D341Med (cell line): ENCODE measurements around the gene ASPG.

Experiments used
- DNase-seq: peaks from one replicate; pipeline ENCODE4 v3.0.0; 2012; ENCODE audit warnings: low spot score

ASPG gene

GRCh38 chr14:104075530-104076151 lies 9.9 kb upstream of the ASPG start:
- peak; percentile 50 for DNase-seq

GRCh38 chr14:104076743-104077142 lies 8.8 kb upstream of the ASPG start:
- DNase-seq, result no peak

GRCh38 chr14:104078031-104078455 lies 7.5 kb upstream of the ASPG start:
- peak; percentile 92 for DNase-seq

DNA sequence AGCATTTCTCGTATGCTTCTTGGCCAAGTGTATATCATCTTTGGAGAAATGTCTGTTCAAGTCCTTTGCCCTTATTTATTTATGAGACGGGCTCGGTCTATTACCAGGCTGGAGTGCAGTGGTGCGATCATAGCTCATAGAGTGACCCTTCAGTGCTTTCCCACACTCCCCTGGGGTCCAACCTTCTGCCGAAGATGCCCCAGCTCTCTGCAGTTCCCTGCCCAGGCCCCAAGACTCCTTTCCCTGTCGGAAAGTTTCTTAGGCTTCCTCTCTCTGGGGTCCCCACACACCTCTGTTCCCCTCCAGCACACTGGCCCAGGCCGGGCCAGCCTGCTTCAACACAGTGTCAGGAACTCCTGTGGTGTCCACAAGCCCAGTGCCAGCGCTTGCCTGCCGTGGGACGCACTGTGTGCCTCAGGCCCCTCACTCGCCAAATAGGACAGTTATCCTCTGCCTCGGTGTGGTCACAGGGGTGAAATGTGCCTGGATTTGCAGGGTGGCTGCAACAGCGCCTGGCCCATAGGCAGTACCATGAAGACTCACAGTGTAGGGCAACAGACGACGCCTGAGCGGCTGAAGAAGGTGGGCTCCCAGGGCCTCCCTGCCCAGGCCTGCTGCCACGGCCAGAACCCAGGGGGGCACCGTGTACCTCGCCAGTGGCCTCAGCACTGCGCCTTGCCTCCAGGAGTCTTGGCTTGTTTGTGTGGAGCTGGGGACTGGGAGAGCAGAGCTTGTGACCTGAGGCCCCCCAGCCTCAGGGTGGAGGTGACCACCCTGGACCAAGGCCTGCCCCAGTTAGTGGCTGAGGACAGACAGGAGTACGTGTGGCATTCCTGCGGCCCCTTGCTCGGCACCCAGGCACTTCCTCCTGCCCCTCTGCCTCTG lies 4.9 kb upstream of the ASPG start:
- DNase-seq, result no peak

DNA sequence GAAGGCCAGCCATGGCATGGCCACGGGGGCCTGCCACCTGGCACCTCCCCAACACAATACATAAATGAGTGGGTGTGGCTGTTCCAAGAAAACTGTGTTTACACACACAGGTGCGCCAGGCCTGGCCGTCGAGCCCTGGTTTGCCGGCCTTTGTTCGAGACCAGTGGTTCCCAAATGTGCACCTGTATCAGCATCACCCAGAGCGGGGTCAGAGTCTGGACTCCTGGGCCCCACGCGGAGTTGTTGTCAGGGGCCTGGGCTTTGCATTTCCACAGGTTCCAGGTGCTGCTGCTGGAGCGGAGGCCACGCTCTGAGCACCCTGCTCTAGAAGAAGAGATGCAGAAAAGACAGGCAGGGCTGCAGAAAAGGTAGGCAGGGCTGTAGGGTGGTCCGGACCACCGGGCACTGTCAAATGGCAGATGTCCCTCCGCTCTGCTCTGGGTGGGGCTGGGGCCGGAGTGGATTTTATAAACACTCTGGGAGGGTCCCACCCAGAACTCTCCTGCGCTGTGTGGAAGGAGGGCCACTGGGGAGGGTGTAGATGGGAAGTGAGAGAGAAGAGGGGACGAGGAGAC lies 4.2 kb upstream of the ASPG start:
- DNase-seq, result no peak

- DNase-seq, result no peak
These were observed 3.5 kb upstream of the ASPG start for GRCh38 chr14:104081951-104082464.

GRCh38 chr14:104082807-104083206 lies 2.7 kb upstream of the ASPG start:
- no peak for DNase-seq

GRCh38 chr14:104084251-104085002 lies 1.1 kb upstream of the ASPG start:
- no peak for DNase-seq

- no peak for DNase-seq
These were observed 345 bp downstream of the ASPG start for GRCh38 chr14:104085889-104086201.

DNA sequence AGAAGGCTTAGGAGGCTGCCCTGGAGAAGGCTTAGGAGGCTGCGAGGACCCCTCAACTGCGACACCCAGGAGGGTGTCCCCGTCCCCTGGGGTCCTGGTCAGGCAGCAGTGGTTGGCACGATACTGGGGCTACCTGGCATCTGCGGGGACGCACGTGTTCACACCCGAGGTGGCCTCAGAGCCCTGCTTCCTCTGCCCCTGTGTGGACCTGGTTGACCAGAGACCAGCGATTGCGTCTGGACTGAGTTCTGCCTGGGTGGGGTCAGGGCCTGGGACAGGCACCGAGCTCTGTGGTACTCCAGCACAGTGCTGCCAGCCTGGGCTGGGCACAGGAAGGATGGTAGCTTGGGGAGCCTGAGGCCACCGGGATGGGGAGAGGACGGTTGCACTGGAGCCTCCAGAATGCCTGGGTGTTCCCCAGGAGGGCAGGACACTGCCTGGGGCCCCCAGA lies 735 bp downstream of the ASPG start:
- DNase-seq, result no peak

DNA sequence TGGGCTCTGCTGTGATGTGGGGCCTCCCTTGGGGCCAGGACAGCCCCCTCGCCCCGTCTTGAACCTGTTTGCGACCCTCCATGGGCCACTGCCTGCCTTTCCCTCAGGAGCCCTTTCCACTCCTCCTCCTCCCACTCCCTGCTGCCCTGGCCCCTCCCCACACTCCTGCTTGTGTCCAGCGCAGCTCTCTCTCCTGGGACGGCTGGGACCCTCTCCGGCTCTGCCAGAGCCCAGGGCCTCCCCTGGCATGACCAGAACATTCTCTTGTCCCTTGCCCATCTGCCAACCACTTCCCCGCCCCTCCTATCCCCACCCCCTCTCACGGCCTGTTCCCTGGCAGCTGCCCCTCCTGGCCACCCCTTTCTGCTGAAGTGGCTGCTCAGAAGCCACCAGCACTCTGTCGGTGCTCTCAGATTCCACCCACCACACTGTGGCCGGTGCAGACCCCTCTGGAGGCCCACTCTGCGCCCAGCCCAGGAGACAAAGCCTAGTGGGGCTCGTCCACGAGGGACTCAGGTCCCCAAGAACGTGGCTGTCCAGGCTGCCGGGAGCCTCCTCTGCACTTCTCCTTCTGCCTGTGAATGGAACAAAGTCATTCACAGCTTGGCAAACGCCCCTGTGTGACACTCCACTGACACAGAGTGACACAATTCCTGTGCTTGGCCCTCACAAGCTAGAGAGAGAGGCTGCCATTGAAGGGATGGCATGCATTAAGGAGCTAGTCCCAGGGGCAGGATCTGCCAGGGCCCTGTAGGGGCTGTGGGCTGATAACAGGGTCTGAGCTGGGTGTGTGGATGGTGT lies 1.4 kb downstream of the ASPG start:
- DNase-seq, result no peak

DNA sequence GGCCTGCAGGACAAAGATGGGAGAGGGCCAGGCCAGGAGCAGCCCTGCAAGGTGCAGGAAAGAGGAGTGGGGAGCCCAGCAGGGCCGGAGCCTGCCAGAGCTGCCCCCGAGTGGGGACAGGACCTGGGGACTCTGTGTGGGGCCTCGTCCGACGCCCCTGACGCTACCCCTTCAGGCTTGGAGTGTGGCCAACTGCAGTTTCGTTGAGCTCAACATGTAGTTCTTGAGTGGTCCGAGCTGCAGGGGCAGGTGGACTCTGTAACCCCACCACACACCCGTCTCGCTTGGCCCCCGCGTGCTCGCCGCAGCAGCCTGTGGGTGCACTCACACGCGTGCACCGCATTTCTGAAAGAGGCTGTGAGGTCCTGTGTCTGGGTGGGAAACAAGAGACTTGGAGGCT lies 2.0 kb downstream of the ASPG start:
- DNase-seq, result no peak

GRCh38 chr14:104087981-104088850 lies 2.7 kb downstream of the ASPG start:
- no peak for DNase-seq

DNA sequence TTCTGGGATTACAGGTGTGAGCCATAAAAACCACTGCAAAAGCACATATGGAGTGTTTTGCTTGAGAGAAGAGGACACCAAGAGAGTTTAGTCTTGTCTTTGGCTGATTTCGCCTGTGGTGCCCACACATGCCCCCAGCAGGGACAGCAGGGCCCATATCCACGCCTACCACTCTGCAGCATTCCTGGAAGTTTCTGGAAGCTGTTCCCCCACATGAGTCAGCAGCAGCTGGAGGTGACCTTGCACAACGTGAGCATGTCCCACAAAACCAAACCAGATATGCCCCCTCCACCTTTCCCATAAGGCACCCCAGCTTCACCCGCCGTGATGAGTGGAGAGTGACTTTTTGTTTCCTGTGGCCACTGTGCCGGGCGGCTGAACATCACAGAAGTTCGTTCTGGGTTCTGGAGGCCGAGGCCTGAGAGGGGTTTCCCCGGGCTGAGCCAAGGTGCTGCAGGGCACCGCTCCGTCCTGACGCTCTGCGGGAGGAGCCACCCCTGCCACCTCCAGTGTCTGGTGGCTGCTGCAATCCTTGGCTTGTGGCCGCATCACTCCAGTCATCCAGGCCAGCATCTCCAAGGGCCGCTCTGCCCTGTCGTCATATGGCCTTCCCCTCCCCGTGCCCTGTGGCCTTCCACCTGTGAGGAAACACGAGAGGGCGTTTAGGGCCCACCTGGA lies 4.7 kb downstream of the ASPG start:
- no peak for DNase-seq

GRCh38 chr14:104091061-104091926 lies 5.8 kb downstream of the ASPG start:
- no peak for DNase-seq

DNA sequence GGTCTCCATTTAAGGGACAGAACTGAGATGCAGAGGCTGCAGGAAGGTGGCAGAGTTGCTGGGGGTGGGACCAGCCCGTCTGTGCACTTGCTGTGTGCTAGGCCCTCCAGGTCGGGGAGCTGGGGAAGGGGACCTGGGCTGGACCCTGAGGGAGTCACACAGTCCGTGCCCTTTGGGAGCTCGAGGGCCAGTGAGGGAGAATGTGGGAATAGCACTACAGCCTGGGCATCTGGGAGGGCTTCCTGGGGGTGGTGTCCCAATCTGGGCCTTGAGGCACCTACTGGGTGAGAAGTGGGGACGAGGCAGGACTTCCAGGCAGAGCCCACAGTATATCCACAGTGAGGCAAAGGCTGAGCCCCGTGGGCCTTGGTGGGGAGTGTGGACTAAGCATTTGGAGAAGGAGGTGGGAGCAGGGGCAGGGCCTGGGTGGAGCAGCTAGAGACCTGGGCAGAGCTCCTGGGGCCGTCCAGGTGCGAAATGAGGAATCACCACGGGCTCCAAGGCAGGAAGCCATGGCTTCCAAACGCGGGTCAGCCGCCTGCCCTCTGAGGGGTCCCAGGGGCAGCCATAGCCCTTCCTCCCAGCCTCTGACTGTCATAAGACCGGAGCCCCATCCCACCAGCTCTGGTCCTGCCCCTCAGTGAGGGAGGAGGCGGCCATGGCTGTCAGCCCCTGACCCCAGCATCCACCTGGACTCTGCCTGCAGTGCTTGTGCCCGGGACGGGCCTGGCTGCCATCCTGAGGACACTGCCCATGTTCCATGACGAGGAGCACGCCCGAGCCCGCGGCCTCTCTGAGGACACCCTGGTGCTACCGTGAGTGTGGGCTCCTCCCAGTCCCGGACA lies 6.6 kb downstream of the ASPG start:
- DNase-seq, result no peak

DNA sequence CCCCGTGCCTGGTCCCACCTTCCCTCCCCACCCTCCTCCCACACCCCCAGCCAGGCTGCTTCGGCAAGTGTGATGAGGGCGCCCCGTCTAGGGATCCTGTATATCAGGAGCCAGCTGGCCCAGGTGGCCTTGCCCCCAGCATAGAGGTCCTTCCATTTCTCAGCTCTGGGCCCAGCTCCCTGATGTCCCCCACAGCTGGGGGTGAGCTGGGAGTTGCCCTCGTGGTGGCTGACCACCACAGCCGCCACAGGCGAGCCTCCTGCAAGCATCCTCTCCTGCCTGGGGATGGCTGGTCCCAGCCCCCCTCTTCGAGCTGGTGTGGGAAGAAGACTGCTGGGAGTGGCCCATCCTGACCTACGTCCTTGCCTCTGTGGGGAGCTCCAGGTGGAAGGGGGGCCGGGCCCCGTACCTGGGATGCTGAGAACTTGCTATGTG lies 7.4 kb downstream of the ASPG start:
- DNase-seq, result no peak
